ENCODE results near the gene BMAL1.
"Not testable (repeated sequence)": the region's sequence is repeated elsewhere in the genome, so short reads cannot be mapped to it uniquely, and the experiment has no call there.

BMAL1 gene

GRCh38 chr11:13436836-13437235 lies 159.2 kb downstream of the BMAL1 start:
- not testable (repeated sequence) for DNase-seq (ENCODE audit: extremely low read depth in 1 of 2, low read depth in 1 of 2)

All from stimulated activated CD8-positive, alpha-beta memory T cell treated with anti-CD3 and anti-CD28 coated beads, Interleukin-7, amount 100 ng/mL, for 48 hours (primary cell).